ENCODE results near the gene E2F1. TPM values are rescaled to one million over a fixed set of nuclear protein-coding genes. Genes with fewer than 3 reads are reported as not detected.

Gene E2F1
- total RNA-seq, 4 donors from 2014 or later, result 1.8 to 5.0 (median 2.9) TPM

DNA sequence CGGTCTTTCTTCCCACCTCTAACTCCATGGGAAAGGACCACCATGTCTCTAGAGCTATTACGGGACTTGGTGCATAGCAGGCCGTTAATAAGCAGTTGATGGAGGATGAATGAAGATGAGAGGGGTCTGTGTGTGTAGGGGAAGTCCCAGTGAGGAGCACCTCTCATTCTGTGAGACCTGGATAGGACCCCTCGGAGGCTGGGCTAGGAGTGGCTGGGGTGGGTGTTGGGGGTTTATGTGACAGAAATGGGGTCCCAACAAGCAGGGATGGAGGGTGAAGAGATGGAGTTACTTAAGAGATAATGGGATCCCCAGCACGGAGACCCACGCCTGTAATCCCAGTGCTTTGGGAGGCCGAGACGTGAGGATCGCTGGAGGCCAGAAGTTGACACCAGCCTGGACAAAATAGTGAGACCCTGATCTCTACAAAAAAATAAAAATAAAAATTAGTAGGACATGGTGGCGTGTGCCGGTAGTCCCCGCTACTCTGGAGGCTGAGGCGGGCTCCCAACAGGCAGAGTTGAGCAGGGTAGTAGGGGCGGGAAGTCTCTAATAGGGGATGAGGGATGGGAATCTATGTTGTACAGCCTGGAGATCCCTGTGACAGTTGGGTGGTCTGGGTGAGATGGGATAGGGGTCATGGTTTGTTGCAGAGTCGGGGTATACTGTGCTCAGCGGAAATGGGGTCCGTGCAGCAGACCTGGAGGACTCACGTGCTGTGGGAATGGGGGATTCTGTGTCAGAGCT is 44.9 kb upstream of the E2F1 start:
- no peak for DNase-seq (ENCODE audit: extremely low spot score)
- TF ChIP-seq, protein P1, sequence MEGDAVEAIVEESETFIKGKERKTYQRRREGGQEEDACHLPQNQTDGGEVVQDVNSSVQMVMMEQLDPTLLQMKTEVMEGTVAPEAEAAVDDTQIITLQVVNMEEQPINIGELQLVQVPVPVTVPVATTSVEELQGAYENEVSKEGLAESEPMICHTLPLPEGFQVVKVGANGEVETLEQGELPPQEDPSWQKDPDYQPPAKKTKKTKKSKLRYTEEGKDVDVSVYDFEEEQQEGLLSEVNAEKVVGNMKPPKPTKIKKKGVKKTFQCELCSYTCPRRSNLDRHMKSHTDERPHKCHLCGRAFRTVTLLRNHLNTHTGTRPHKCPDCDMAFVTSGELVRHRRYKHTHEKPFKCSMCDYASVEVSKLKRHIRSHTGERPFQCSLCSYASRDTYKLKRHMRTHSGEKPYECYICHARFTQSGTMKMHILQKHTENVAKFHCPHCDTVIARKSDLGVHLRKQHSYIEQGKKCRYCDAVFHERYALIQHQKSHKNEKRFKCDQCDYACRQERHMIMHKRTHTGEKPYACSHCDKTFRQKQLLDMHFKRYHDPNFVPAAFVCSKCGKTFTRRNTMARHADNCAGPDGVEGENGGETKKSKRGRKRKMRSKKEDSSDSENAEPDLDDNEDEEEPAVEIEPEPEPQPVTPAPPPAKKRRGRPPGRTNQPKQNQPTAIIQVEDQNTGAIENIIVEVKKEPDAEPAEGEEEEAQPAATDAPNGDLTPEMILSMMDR (IDR thresholded peaks at IDR 0.05), result no peak
- TF ChIP-seq POLR2AphosphoS5 (IDR thresholded peaks at IDR 0.05) (no peak), EP300 (IDR thresholded peaks at IDR 0.05) (no peak), POLR2A (IDR thresholded peaks at IDR 0.05; ENCODE audit: low read depth) (no peak)
- intact Hi-C loops (cut with DNase I), result loop anchor here (5.0 kb wide), 1 partner anchor 44 kb away; the partner anchor contains the start of gene E2F1
- Histone ChIP-seq H3K4me1 (peaks cover 25 to 34% (median 30%) of the 10 kb centered on the region in 4 donors), H3K27ac (replicated peaks in 1 of 4) (peak overlapping the region; percentile 86 to 95 (median 93)), H3K27me3 (no peaks in the 10 kb centered on the region), H3K4me3 (peak overlapping the region; percentile 62 to 85 (median 70)), H3K9me3 (peaks cover 0 to 2% (median under 1%) of the 10 kb centered on the region in 4 donors), H3K36me3 (no peaks in the 10 kb centered on the region)
- 79% methylated on average over 18 of the region's 18 CpGs for WGBS

DNA sequence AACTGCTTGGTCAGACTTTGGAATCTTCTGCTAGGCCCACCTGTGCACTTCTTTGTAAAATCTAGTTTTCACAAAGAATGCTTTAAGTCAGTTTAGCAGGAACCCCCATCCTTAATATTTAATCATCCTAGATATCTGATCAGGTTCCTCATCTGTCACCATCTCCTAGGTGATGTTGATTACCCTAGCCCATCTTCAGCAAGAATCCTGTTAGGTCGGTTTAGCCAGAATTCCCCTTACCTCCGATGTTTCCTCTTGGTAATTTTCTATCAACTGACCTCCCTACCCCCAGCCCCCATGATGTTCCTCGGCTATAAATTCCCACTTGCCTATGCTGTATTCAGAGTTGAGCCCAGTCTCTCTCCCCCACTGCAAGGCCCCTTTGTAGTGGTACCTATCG is 42.9 kb upstream of the E2F1 start:
- 79% methylated on average over 4 of the region's 4 CpGs for WGBS
- no peaks in the 10 kb centered on the region for H3K27me3 ChIP-seq
- intact Hi-C loops (cut with DNase I), result no loop called here
- no peak for DNase-seq (ENCODE audit: extremely low spot score)
- H3K9me3 ChIP-seq, result no peaks in the 10 kb centered on the region
- no peaks in the 10 kb centered on the region for H3K36me3 ChIP-seq
- TF ChIP-seq, protein P1 (IDR thresholded peaks at IDR 0.05), result no peak
- TF ChIP-seq EP300 (IDR thresholded peaks at IDR 0.05), result no peak
- TF ChIP-seq POLR2A (IDR thresholded peaks at IDR 0.05; ENCODE audit: low read depth), result no peak
- no peak for TF ChIP-seq POLR2AphosphoS5 (IDR thresholded peaks at IDR 0.05)
- no peak overlapping the region for H3K27ac ChIP-seq (replicated peaks in 1 of 4)
- H3K4me3 ChIP-seq, result no peak overlapping the region
- peaks cover 23 to 26% (median 25%) of the 10 kb centered on the region in 4 donors for H3K4me1 ChIP-seq

DNA sequence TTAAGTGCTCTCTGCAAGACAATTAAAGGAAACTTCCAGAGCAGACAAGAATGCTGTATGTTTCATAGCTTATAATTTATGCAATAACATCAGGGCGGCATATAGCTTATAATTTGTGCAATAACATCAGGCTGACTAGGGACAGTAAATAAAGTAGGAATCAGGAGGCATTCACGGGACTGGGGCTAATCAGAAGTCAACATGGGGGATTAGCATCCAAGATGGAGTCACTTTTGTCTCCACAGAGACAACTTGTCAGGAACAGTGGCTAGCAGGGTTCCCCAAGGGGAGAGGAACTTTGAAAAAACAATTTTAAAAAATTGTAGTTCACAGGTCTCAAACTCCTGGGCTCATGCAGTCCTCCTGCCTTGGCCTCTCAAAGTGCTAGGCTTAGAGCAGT is 42.3 kb upstream of the E2F1 start:
- no peaks in the 10 kb centered on the region for H3K36me3 ChIP-seq
- no peak overlapping the region for H3K4me3 ChIP-seq
- H3K27ac ChIP-seq (replicated peaks in 1 of 4), result no peak overlapping the region
- intact Hi-C loops (cut with DNase I), result no loop called here
- H3K9me3 ChIP-seq, result no peaks in the 10 kb centered on the region
- WGBS, result 87% methylated on average over 2 of the region's 2 CpGs
- no peaks in the 10 kb centered on the region for H3K27me3 ChIP-seq
- no peak for DNase-seq (ENCODE audit: extremely low spot score)
- peaks cover 16 to 20% (median 19%) of the 10 kb centered on the region in 4 donors for H3K4me1 ChIP-seq
- TF ChIP-seq POLR2AphosphoS5 (IDR thresholded peaks at IDR 0.05), result no peak
- no peak for TF ChIP-seq POLR2A (IDR thresholded peaks at IDR 0.05; ENCODE audit: low read depth)
- TF ChIP-seq, protein P1 (IDR thresholded peaks at IDR 0.05), result no peak
- no peak for TF ChIP-seq EP300 (IDR thresholded peaks at IDR 0.05)

DNA sequence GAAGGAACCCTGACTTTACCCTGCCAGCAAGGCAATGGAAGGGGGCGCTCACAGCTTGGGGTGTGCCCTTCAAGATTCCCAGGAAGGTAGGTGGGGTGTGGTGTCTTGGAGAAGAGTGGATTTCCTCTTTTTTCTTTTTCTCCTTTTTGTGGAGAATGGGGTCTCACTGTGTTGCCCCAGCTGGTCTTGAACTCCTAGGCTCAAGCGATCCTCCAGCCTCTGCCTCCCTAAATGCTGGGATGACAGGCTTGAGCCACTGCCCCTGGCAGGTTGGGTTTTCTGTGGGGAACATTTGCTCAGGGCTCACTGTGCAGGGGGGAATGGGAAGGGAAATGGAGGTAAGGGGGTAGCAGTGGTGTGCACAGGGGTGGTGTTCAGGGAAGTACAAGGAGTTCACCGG is 41.6 kb upstream of the E2F1 start:
- intact Hi-C loops (cut with DNase I), result no loop called here
- no peaks in the 10 kb centered on the region for H3K9me3 ChIP-seq
- 82% methylated on average over 3 of the region's 3 CpGs for WGBS

More for the DNA sequence above, 41.6 kb upstream of the E2F1 start:
- H3K4me3 ChIP-seq, result no peak overlapping the region
- peaks cover 10 to 14% (median 12%) of the 10 kb centered on the region in 4 donors for H3K4me1 ChIP-seq
- no peaks in the 10 kb centered on the region for H3K27me3 ChIP-seq
- TF ChIP-seq EP300 (IDR thresholded peaks at IDR 0.05) (no peak), POLR2AphosphoS5 (IDR thresholded peaks at IDR 0.05) (no peak), POLR2A (IDR thresholded peaks at IDR 0.05; ENCODE audit: low read depth) (no peak)
- TF ChIP-seq, protein P1 (IDR thresholded peaks at IDR 0.05), result no peak
- H3K27ac ChIP-seq (replicated peaks in 1 of 4), result no peak overlapping the region
- no peaks in the 10 kb centered on the region for H3K36me3 ChIP-seq
- no peak for DNase-seq (ENCODE audit: extremely low spot score)

Data from esophagus muscularis mucosa (tissue), 4 donors.